Panc1 (cell line): Measurements from ENCODE around the gene KCTD14. TPM values are rescaled to one million over a fixed set of nuclear protein-coding genes. Genes with fewer than 3 reads are reported as not detected.

Source experiments
- ATAC-seq: fragments of 200-7000 bp; cut with Tn5 transposase; 2 replicates; pipeline ENCODE4 v1.9.1; 2020; ENCODE audit warnings: mild to moderate bottlenecking, moderate library complexity
- BruUV-seq: library from RNA; stranded (reverse); fragments of 400-500 nt; replicated peaks from 2 replicates; lab custom pipeline; 2021; lab: Mats Ljungman, UMichigan
- CTCF ChIA-PET: fragments of 300-600 bp; sonication (Branson Sonifier 250); formaldehyde crosslinking; loops from one replicate; lab custom pipeline; 2022; ENCODE audit warnings: antibody characterized with exemption; lab: Charles Lee
- POLR2A ChIA-PET: fragments of 300-600 bp; sonication (Branson Sonifier 250); formaldehyde crosslinking; loops from one replicate; lab custom pipeline; 2022; ENCODE audit warnings: antibody characterized with exemption; lab: Charles Lee
- DNase-seq: peaks from one replicate; pipeline ENCODE4 v3.0.0-alpha.2; 2010; ENCODE audit warnings: low read depth, low spot score
- H3K27ac ChIP-seq: 2 replicates; pipeline ENCODE4 v1.5.1; 2011; ENCODE audit warnings: mild to moderate bottlenecking, low read length, inconsistent platforms
- H3K27me3 ChIP-seq: fragments of 200-500 bp; sonication (Bioruptor generic); 2 replicates; pipeline ENCODE4 v1.6.0; 2014; ENCODE audit warnings: low read length, inconsistent platforms; ENCODE audit not compliant: control insufficient read depth, insufficient read depth
- H3K36me3 ChIP-seq: fragments of 200-500 bp; sonication (Bioruptor generic); 2 replicates; pipeline ENCODE4 v1.5.1; 2014; ENCODE audit warnings: inconsistent platforms, mild to moderate bottlenecking, low read length, moderate library complexity; ENCODE audit not compliant: control insufficient read depth, insufficient read depth
- H3K4me1 ChIP-seq: 2 replicates; pipeline ENCODE4 v1.5.1; 2011; ENCODE audit warnings: inconsistent platforms, mild to moderate bottlenecking, low read length, moderate library complexity; ENCODE audit not compliant: control insufficient read depth, insufficient read depth
- H3K4me3 ChIP-seq, 2 experiments: 2 replicates each; pipeline ENCODE4 v1.5.1; 2011 to 2012; ENCODE audit warnings: low read depth in 2 of 2, low read length in 2 of 2, mild to moderate bottlenecking in 2 of 2, inconsistent platforms in 1 of 2, moderate library complexity in 1 of 2
- H3K9me3 ChIP-seq: fragments of 200-500 bp; sonication (Bioruptor generic); 2 replicates; pipeline ENCODE4 v1.5.1; 2014; ENCODE audit warnings: low read depth, mild to moderate bottlenecking, inconsistent platforms, low read length, moderate library complexity; ENCODE audit not compliant: control insufficient read depth, insufficient read depth
- CTCF ChIP-seq: fragments of 450-650 bp; IDR thresholded peaks from 2 replicates; pipeline ENCODE4 v1.5.1; 2017; ENCODE audit warnings: mild to moderate bottlenecking
- POLR2AphosphoS5 ChIP-seq: IDR thresholded peaks from 2 replicates; pipeline ENCODE4 v1.6.1; 2012; ENCODE audit warnings: mild to moderate bottlenecking, low read depth, low read length, moderate library complexity
- REST ChIP-seq, 2 experiments: IDR thresholded peaks; 2 replicates each; pipeline ENCODE4 v1.6.1; 2011 to 2012; ENCODE audit warnings: low read depth in 2 of 2, control low read depth in 1 of 2, low read length in 1 of 2, mild to moderate bottlenecking in 1 of 2, moderate library complexity in 1 of 2; ENCODE audit not compliant: insufficient read depth in 1 of 2
- SIN3A ChIP-seq: IDR thresholded peaks from 2 replicates; pipeline ENCODE4 v1.6.1; 2012; ENCODE audit warnings: low read depth, mild to moderate bottlenecking, low read length, moderate library complexity, borderline replicate concordance; ENCODE audit not compliant: insufficient read depth
- TCF7L2 ChIP-seq: IDR thresholded peaks from 2 replicates; pipeline ENCODE4 v1.6.1; 2011; ENCODE audit warnings: mild to moderate bottlenecking, low read depth, low read length, inconsistent platforms
- in situ Hi-C: cut with HindIII; loops from 2 replicates; pipeline ENCODE4 v1.10.0; 2016; ENCODE audit warnings: low sequenced_read_pairs, low pct_unique_long_range_greater_than_20kb
- intact Hi-C: fragments of 100-400 bp; cut with micrococcal nuclease; formaldehyde crosslinking; loops from one replicate; pipeline ENCODE4 v1.10.0; 2022; ENCODE audit not compliant: unreplicated experiment
- total RNA-seq: library from RNA; stranded (reverse); gene quantifications from one replicate; pipeline ENCODE4 v1.2.1, GENCODE V29; 2021; ENCODE audit not compliant: unreplicated experiment

Gene KCTD14
- total RNA-seq, 1 experiment from 2014 or later: 19.3 TPM

GRCh38 chr11:78063440-78064181 is 40.5 kb upstream of the KCTD14 start, which contains the start of gene THRSP:
Gene THRSP (plus strand): TSS chr11:78063861. CDS start chr11:78063882, 21 bp downstream.
- CTCF ChIA-PET: no interaction called here
- no peak for TF ChIP-seq SIN3A
- TF ChIP-seq POLR2AphosphoS5: no peak
- no peak for TF ChIP-seq REST (IDR thresholded peaks at IDR 0.05; ENCODE audit: insufficient read depth in 1 of 2, low read depth in 2 of 2, low read length in 1 of 2)
- no peak for TF ChIP-seq TCF7L2
- TF ChIP-seq CTCF: no peak
- Histone ChIP-seq H3K36me3 (no peaks in the 10 kb centered on the region), H3K9me3 (no peaks in the 10 kb centered on the region), H3K27me3 (no peaks in the 10 kb centered on the region), H3K4me3 (no peak within 1 kb of the TSS), H3K27ac (peak within 1 kb of the TSS; percentile 53; the same call in 1 of the 2 replicates), H3K4me1 (peaks cover 20% of the 10 kb centered on the region)
- ATAC-seq (no peak), DNase-seq (no peak)
- BruUV-seq: no TSS peak
- intact Hi-C loops (no loop called here), in situ Hi-C loops (no loop called here)
- POLR2A ChIA-PET: no interaction called here

- DNase-seq: no peak
- ChIA-PET POLR2A (no interaction called here), CTCF (no interaction called here)
- intact Hi-C loops: no loop called here
- no peak for TF ChIP-seq POLR2AphosphoS5
- TF ChIP-seq CTCF: no peak
- no peak for TF ChIP-seq SIN3A
- TF ChIP-seq REST (IDR thresholded peaks at IDR 0.05; ENCODE audit: insufficient read depth in 1 of 2, low read depth in 2 of 2, low read length in 1 of 2): no peak
- TF ChIP-seq TCF7L2: peak; percentile 95
- no peak for ATAC-seq
- Histone ChIP-seq H3K36me3 (no peaks in the 10 kb centered on the region), H3K27ac (peak overlapping the region; percentile 53; the same call in 1 of the 2 replicates), H3K27me3 (no peaks in the 10 kb centered on the region), H3K4me3 (no peak overlapping the region), H3K4me1 (peaks cover 20% of the 10 kb centered on the region), H3K9me3 (no peaks in the 10 kb centered on the region)
- BruUV-seq: no TSS peak
- in situ Hi-C loops: no loop called here
Measured at GRCh38 chr11:78062671-78063070, 39.6 kb upstream of the KCTD14 start.
